HG03039 (cell line): ENCODE data around the gene KLF2.
"Not testable (repeated sequence)": the region's sequence is repeated elsewhere in the genome, so short reads cannot be mapped to it uniquely, and the experiment has no call there.

ENCODE experiments used
- ATAC-seq: cut with Tn5 transposase; IDR thresholded peaks from one replicate; pipeline ENCODE4 v1.9.1; 2021; ENCODE audit warnings: mild to moderate bottlenecking, moderate library complexity; ENCODE audit not compliant: unreplicated experiment

The KLF2 gene

GRCh38 chr19:16336571-16336970 lies 11.9 kb downstream of the KLF2 start:
- ATAC-seq, result no peak

- ATAC-seq, result no peak
Observed at GRCh38 chr19:16337809-16338469, 13.3 kb downstream of the KLF2 start.

GRCh38 chr19:16338470-16339360 lies 14.1 kb downstream of the KLF2 start:
- no peak for ATAC-seq

GRCh38 chr19:16339361-16339725 lies 14.7 kb downstream of the KLF2 start:
- no peak for ATAC-seq

- no peak for ATAC-seq
Observed at GRCh38 chr19:16340092-16340491, 15.5 kb downstream of the KLF2 start.

GRCh38 chr19:16340654-16341053 lies 16.0 kb downstream of the KLF2 start:
- ATAC-seq, result no peak

- peak; percentile 52 for ATAC-seq
Observed at GRCh38 chr19:16342002-16342715, 17.5 kb downstream of the KLF2 start.

GRCh38 chr19:16343156-16343555 lies 18.5 kb downstream of the KLF2 start:
- no peak for ATAC-seq

GRCh38 chr19:16345457-16345856 lies 20.8 kb downstream of the KLF2 start:
- ATAC-seq, result no peak

- ATAC-seq, result not testable (repeated sequence)
Observed at GRCh38 chr19:16347099-16347498, 22.5 kb downstream of the KLF2 start.

- no peak for ATAC-seq
Observed at GRCh38 chr19:16347706-16348105, 23.1 kb downstream of the KLF2 start.

GRCh38 chr19:16349551-16350152 lies 25.0 kb downstream of the KLF2 start:
- ATAC-seq, result no peak

- no peak for ATAC-seq
Observed at GRCh38 chr19:16351133-16351809, 26.6 kb downstream of the KLF2 start.

GRCh38 chr19:16355293-16356043 lies 30.8 kb downstream of the KLF2 start:
- no peak for ATAC-seq

GRCh38 chr19:16358456-16358855 lies 33.8 kb downstream of the KLF2 start:
- no peak for ATAC-seq

GRCh38 chr19:16359074-16359473 lies 34.4 kb downstream of the KLF2 start:
- no peak for ATAC-seq

GRCh38 chr19:16359964-16360363 lies 35.3 kb downstream of the KLF2 start:
- ATAC-seq, result no peak

- ATAC-seq, result no peak
Observed at GRCh38 chr19:16360738-16361137, 36.1 kb downstream of the KLF2 start.

- no peak for ATAC-seq
Observed at GRCh38 chr19:16361254-16361653, 36.6 kb downstream of the KLF2 start.

- ATAC-seq, result no peak
Observed at GRCh38 chr19:16361926-16362325, 37.3 kb downstream of the KLF2 start.
